Pons (tissue), 1 donor: ENCODE data around the gene SUGCT.
A peak's percentile ranks its signal among the peaks of the same experiment; 100 is the strongest.
"Not testable (repeated sequence)": the region's sequence is repeated elsewhere in the genome, so short reads cannot be mapped to it uniquely, and the experiment has no call there.

Experiments used
- DNase-seq: peaks from one replicate; pipeline ENCODE4 v3.0.0-alpha.2; 2016; ENCODE audit warnings: low spot score

SUGCT gene

DNA sequence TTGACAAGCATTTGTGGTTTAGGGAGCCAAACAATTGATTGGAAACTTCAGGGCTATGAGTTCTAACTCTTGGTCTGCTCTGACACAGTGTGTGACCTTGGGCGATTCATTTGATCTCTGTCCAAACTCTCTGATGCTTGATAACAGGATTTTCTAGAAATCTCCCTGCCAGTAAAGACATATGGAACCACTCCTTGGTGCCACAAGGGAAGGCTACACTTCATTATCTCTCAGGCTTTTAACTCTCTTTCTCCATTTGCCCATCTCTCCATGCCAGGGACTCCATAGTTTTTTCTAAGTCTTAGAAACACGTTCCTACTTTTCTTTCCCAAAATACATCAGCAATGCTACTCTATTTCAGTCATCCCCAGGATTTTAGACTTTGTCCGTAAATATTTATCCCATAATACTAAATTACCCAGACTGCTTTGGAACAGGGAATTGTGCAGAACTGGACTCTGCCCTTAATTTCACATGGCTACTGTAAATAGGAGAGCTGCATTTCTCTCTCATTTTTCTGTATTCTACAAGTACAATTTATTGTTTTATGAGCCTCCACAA, 488.2 kb downstream of the SUGCT start:
- no peak for DNase-seq

GRCh38 chr7:40623863-40624262, 489.1 kb downstream of the SUGCT start:
- DNase-seq, result no peak

DNA sequence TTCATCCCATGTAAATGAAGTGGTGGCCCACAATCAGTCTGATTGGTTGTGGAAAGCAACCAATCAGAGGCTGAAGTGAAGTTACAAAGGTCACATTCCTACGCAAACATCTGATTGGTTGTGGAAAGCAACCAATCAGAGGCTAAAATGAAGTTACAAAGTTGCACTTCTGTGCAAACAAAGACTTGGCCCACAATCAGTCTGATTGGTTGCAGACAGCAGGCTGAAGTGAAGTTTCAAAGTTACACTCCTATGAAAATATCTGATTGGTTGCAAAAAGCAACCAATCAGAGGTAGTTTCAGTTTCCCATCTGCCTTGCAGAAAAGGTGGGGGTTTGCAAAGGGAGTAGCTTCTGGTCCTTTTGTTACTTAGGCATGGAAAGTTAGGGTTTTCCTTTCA, 492.6 kb downstream of the SUGCT start:
- not testable (repeated sequence) for DNase-seq

GRCh38 chr7:40629891-40630290, 495.1 kb downstream of the SUGCT start:
- no peak for DNase-seq

- no peak for DNase-seq
These were observed 499.3 kb downstream of the SUGCT start for GRCh38 chr7:40634118-40634517.

GRCh38 chr7:40638545-40639320, 503.9 kb downstream of the SUGCT start:
- DNase-seq, result no peak

GRCh38 chr7:40640566-40640965, 505.8 kb downstream of the SUGCT start:
- no peak for DNase-seq

- no peak for DNase-seq
These were observed 506.9 kb downstream of the SUGCT start for GRCh38 chr7:40641701-40642100.

DNA sequence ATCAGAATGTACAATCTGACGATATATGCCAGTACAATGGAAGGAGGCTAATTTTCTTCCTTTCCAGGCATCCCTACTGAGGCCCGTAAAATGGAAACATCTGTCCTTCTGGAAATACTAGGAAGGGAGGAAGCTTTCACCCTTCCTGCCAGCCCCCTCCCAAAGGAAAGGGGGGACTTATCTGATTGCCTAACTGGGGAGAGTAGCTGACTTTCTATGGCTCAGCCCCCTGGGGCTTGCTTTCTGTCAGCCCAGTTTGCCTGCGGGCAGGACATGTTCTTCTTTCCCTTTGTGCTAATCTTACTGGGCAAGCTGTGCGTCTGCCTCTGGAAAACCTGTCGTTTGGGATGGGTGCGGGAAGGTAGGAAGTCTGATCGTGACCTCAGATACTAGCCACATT, 508.9 kb downstream of the SUGCT start:
- DNase-seq, result no peak

- DNase-seq, result no peak
These were observed 509.8 kb downstream of the SUGCT start for GRCh38 chr7:40644454-40645188.

GRCh38 chr7:40645197-40645596, 510.4 kb downstream of the SUGCT start:
- no peak for DNase-seq

DNA sequence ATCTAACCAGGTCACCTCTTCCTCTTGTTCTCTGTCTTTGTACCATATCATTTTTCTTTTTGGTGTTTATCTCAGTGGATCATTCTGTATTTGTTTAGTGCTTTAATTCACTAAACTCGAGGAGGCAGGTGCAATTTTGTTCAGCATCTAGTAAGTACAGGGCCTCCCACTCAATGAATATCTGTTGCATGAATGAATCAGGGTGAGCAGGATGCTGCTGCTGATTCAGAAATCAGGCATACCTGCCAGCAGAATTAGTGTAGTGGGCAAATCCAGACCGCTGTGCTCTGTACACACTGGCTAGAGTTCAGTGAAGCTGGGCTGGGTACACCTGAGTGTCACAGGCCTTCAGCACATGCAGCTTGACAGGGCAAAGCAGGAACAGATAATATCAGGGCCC, 511.9 kb downstream of the SUGCT start:
- no peak for DNase-seq

DNA sequence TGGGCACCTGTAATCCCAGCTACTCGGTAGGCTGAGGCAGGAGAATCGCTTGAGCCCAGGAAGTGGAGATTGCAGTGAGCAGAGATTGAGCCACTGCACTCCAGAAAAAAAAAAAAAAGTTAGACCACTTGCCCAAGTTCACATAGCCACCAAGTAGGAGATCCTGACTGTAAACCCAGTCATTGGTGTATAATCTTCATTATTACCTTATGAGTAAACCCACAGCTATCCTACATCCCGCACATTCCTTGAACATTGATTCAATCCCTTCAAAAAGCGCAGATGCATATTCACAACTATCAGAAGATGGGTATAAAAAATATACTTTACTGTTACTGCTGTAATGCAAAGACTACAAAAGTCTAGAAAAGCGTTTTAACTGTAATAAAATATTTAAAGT, 512.9 kb downstream of the SUGCT start:
- no peak for DNase-seq

- no peak for DNase-seq
These were observed 514.4 kb downstream of the SUGCT start for GRCh38 chr7:40649247-40649646.

DNA sequence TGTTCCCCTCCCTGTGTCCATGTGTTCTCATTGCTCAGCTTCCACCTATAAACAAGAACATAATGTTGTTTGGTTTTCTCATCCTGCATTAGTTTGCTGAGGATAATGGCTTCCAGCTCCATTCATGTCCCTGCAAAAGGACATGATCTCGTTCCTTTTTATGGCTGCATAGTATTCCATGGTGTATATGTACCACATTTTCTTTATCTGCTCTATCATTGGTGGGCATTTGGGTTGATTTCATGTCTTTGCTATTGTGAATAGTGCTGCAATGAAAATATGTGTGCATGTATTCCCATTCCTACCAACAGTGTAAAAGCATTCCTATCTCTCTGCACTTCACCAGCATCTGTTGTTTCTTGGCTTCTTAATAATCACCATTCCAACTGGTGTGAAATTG, 516.1 kb downstream of the SUGCT start:
- not testable (repeated sequence) for DNase-seq

DNA sequence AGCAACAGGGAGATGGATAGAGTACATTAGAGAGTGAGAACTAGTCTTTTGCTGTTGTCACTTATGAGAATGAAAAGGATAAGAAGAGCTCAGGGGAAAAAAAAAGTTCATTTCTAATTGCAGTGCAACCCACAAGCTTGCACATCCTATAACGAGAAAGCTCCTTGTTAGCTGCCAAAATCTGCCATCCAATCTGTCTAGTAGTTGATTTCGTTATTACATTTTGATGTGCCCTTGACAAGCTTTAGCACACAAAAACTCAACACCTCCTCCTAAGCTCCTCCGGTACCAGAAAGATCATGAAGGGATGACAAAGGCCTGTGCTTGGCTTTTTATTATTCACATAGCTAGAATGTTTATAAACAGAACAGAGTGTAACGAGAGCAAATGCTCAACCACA, 519.4 kb downstream of the SUGCT start:
- DNase-seq, result no peak

GRCh38 chr7:40655426-40655825, 520.6 kb downstream of the SUGCT start:
- no peak for DNase-seq

GRCh38 chr7:40656349-40656748, 521.5 kb downstream of the SUGCT start:
- no peak for DNase-seq

DNA sequence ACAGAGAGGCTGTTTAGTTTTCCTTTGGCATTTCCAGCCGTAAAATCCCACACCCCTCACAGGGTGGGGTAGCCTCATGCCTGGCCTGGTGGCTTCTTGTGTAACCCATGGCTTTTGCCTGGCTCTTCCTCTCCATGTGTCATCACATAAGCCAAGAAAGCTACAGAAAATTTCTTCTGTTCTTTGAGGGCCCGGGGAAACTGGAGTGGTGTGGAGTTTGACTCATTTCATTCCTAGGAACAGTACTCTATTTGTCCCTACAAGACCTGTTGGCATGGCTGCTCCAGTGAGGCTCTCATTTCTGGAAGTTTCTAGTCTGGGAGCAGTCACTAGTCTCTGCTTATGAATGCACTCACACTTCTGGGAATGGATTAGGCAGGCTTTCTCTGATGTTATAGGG, 523.9 kb downstream of the SUGCT start:
- peak; percentile 5 for DNase-seq

- DNase-seq, result no peak
These were observed 524.4 kb downstream of the SUGCT start for GRCh38 chr7:40659231-40659630.

DNA sequence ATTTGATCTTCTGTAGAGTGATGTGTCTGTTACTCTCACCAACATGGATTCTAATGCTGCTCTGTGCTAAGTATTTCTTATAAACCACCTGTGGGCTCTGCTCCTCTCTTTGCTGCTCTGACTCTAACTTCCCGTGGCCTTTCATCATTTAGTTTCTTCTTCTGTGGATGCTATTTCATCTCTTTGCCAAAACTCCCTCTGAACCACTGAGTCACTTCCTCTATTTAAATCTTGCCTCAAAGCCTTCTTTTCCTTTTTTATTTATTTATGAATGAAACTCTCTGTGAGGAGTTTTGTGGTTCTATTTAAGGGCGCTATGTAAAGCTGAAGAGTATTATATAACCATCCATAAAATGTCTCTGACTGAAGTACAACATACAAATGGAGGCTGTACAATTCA, 538.5 kb downstream of the SUGCT start:
- no peak for DNase-seq

- no peak for DNase-seq
These were observed 539.5 kb downstream of the SUGCT start for GRCh38 chr7:40674316-40674715.

GRCh38 chr7:40675741-40676140, 540.9 kb downstream of the SUGCT start:
- no peak for DNase-seq
